Kidney (tissue), 14 donors: ENCODE data around the gene SHF. TPM values are rescaled to one million over a fixed set of nuclear protein-coding genes. Genes with fewer than 3 reads are reported as not detected.

Experiments used
- DNase-seq, 5 donors: peaks; one replicate each; pipeline ENCODE4 v3.0.0-alpha.2; 2013 to 2020
- FAIRE-seq: peaks from 2 replicates; lab custom pipeline; 2012; peaks lifted over from hg19 to GRCh38; lab: Jason Lieb, UNC
- H3K27ac ChIP-seq, 2 donors: one replicate each; pipeline ENCODE4 v1.7.0; 2013; ENCODE audit warnings: low read depth in 2 of 2, low read length in 2 of 2, inconsistent platforms in 1 of 2
- H3K27me3 ChIP-seq: one replicate; pipeline ENCODE4 v1.7.1; 2013; ENCODE audit warnings: low read length, inconsistent platforms; ENCODE audit not compliant: control insufficient read depth, insufficient read depth
- H3K36me3 ChIP-seq, 3 donors: one replicate each; pipeline versions ENCODE4 v1.7.0 to v1.7.1; 2013; ENCODE audit warnings: low read length in 3 of 3, control low read depth in 1 of 3, inconsistent platforms in 1 of 3; ENCODE audit not compliant: insufficient read depth in 3 of 3, control insufficient read depth in 2 of 3
- H3K4me1 ChIP-seq, 3 donors: one replicate each; pipeline versions ENCODE4 v1.7.0 to v1.7.1; 2013; ENCODE audit warnings: low read length in 3 of 3, inconsistent platforms in 1 of 3, low read depth in 1 of 3; ENCODE audit not compliant: control insufficient read depth in 2 of 3, insufficient read depth in 2 of 3
- H3K4me3 ChIP-seq, 3 donors: one replicate each; pipeline versions ENCODE4 v1.7.0 to v1.8.1; 2013; ENCODE audit warnings: low read length in 3 of 3, control low read depth in 1 of 3, inconsistent platforms in 1 of 3
- H3K9ac ChIP-seq, 3 donors: one replicate each; pipeline versions ENCODE4 v1.7.0 to v1.7.1; 2013; ENCODE audit warnings: low read length in 3 of 3, control low read depth in 1 of 3, inconsistent platforms in 1 of 3
- H3K9me3 ChIP-seq, 3 donors: one replicate each; pipeline versions ENCODE4 v1.7.0 to v1.7.1; 2013; ENCODE audit warnings: low read length in 3 of 3, control low read depth in 1 of 3, inconsistent platforms in 1 of 3; ENCODE audit not compliant: control insufficient read depth in 2 of 3, insufficient read depth in 1 of 3
- CTCF ChIP-seq: IDR thresholded peaks from 3 replicates; pipeline ENCODE4 v1.5.1; 2012; ENCODE audit warnings: mild to moderate bottlenecking, moderate library complexity, borderline replicate concordance; ENCODE audit not compliant: insufficient read depth; ENCODE audit errors: extremely low read depth
- intact Hi-C: fragments of 100-400 bp; cut with DNase I; formaldehyde crosslinking; loops from one replicate; pipeline ENCODE4 v1.11.1; 2022
- polyA plus RNA-seq: library from polyadenylated mRNA; stranded (reverse); fragments of 350-450 nt; fragmentation: Illumina TruSeq; extraction: RNeasy Lipid Tissue Mini Kit (QIAGEN cat#74804); gene quantifications from one replicate; pipeline ENCODE4 v1.2.3, GENCODE V29; 2014; ENCODE audit warnings: low read depth, low replicate concordance; ENCODE audit not compliant: insufficient read depth
- total RNA-seq: library from RNA; stranded (reverse); fragmentation: NEBNext Ultra II Directional; extraction: Animal tissue kit (Norgen Biotek cat#: 25700); gene quantifications from one replicate; pipeline ENCODE4 v1.2.1, GENCODE V29; 2021
- donor health status: control.
- donor health status: control.
- donor health status: control.
- donor health status: control.
- donor health status: control.
- donor health status: DM: yes; HTN: yes; CAD: no.
- donor health status: Normal renal cell carcinoma (clear cell type).

Gene SHF
- total and polyA plus RNA-seq, 2 donors from 2014 or later, result 5.2 to 7.7 TPM

- no peak for FAIRE-seq
Measured at GRCh38 chr15:45140557-45141250, 47.1 kb downstream of the SHF start.

GRCh38 chr15:45139770-45140169, 48.0 kb downstream of the SHF start:
- intact Hi-C loops, result no loop called here
- FAIRE-seq, result no peak
- H3K4me1 ChIP-seq, result peaks cover 0 to 3% (median 0%) of the 10 kb centered on the region in 3 donors
- no peak for TF ChIP-seq CTCF
- H3K9me3 ChIP-seq, result no peaks in the 10 kb centered on the region
- no peak for DNase-seq
- H3K27ac ChIP-seq, result no peak overlapping the region
- H3K27me3 ChIP-seq, result peaks cover 4% of the 10 kb centered on the region
- H3K9ac ChIP-seq, result no peak overlapping the region
- no peaks in the 10 kb centered on the region for H3K36me3 ChIP-seq
- no peak overlapping the region for H3K4me3 ChIP-seq

More at GRCh38 chr15:45140557-45141250, 47.1 kb downstream of the SHF start:
- Histone ChIP-seq H3K4me1 (no peaks in the 10 kb centered on the region), H3K36me3 (no peaks in the 10 kb centered on the region), H3K27ac (no peak overlapping the region), H3K9ac (no peak overlapping the region), H3K9me3 (no peaks in the 10 kb centered on the region), H3K27me3 (peaks cover 4% of the 10 kb centered on the region), H3K4me3 (no peak overlapping the region)
- intact Hi-C loops, result no loop called here
- DNase-seq, result no peak
- no peak for TF ChIP-seq CTCF

- DNase-seq (no peak), FAIRE-seq (no peak)
- no peak for TF ChIP-seq CTCF
- Histone ChIP-seq H3K27ac (no peak overlapping the region), H3K36me3 (no peaks in the 10 kb centered on the region), H3K9me3 (no peaks in the 10 kb centered on the region), H3K9ac (no peak overlapping the region), H3K4me1 (peaks cover 0 to 4% (median 0%) of the 10 kb centered on the region in 3 donors), H3K27me3 (peaks cover 4% of the 10 kb centered on the region), H3K4me3 (no peak overlapping the region)
- intact Hi-C loops, result no loop called here
Measured at GRCh38 chr15:45138814-45139765, 48.7 kb downstream of the SHF start.
